HCT116 (cell line): ENCODE data around the gene RRM1. TPM values are rescaled to one million over a fixed set of nuclear protein-coding genes. Genes with fewer than 3 reads are reported as not detected.

ENCODE experiments used
- ATAC-seq: fragments of 200-7000 bp; cut with Tn5 transposase; 2 replicates; pipeline ENCODE4 v1.9.1; 2020; ENCODE audit warnings: mild to moderate bottlenecking, moderate library complexity
- BruUV-seq: library from RNA; stranded (reverse); fragments of 400-500 nt; replicated peaks from 2 replicates; lab custom pipeline; 2021; lab: Mats Ljungman, UMichigan
- CTCF ChIA-PET: fragments of 300-600 bp; sonication (Branson Sonifier 250); formaldehyde crosslinking; loops from one replicate; lab custom pipeline; 2021; ENCODE audit warnings: antibody characterized with exemption; lab: Charles Lee
- POLR2A ChIA-PET: fragments of 300-600, 350-600 bp; sonication (Branson Sonifier 250); formaldehyde crosslinking; loops from one replicate; lab custom pipeline; 2021; ENCODE audit warnings: antibody characterized with exemption; lab: Charles Lee
- RAD21 ChIA-PET, 2 experiments: fragments of 300-600 bp; sonication (Branson Sonifier 250); formaldehyde crosslinking; loops; one replicate each; lab custom pipeline; 2023; ENCODE audit warnings: low total read pairs in 2 of 2; ENCODE audit not compliant: uncharacterized antibody in 2 of 2, unreplicated experiment in 2 of 2, low non-redundant PET in 1 of 2; lab: Charles Lee
- DNase-seq: peaks from one replicate; pipeline ENCODE4 v3.0.0-alpha.2; 2010; ENCODE audit warnings: low read depth, low spot score
- H2AFZ ChIP-seq: fragments of 200-600 bp; shearing (Covaris generic), sonication (generic); 2 replicates; pipeline ENCODE4 v1.6.1; 2017; ENCODE audit warnings: low read depth, mixed run types, mixed read lengths, antibody characterized with exemption, low read length; ENCODE audit not compliant: poor library complexity, severe bottlenecking
- H3K27ac ChIP-seq: 2 replicates; pipeline ENCODE4 v1.5.1; 2012; ENCODE audit warnings: low read depth, low read length
- H3K27me3 ChIP-seq: fragments of 200-600 bp; sonication (generic); 2 replicates; pipeline ENCODE4 v1.6.1; 2016; ENCODE audit warnings: mixed run types, low read length, mixed read lengths; ENCODE audit not compliant: insufficient read depth
- H3K36me3 ChIP-seq, 2 experiments: fragments of 200-500 bp in 1 of 2; fragments of 200-600 bp in 1 of 2; sonication (Bioruptor generic) in 1 of 2; sonication (generic) in 1 of 2; 2 replicates each; pipeline versions ENCODE4 v1.5.1 to v1.6.1; 2014 to 2016; ENCODE audit warnings: low read length in 2 of 2, inconsistent platforms in 1 of 2, mixed read lengths in 1 of 2, mixed run types in 1 of 2; ENCODE audit not compliant: insufficient read depth in 2 of 2, control insufficient read depth in 1 of 2
- H3K4me1 ChIP-seq, 2 experiments: fragments of 200-600 bp in 1 of 2; sonication (generic) in 1 of 2; 2 replicates each; pipeline versions ENCODE4 v1.5.1 to v1.6.1; 2012 to 2017; ENCODE audit warnings: low read length in 2 of 2, inconsistent platforms in 1 of 2, mild to moderate bottlenecking in 1 of 2, mixed read lengths in 1 of 2, mixed run types in 1 of 2, moderate library complexity in 1 of 2; ENCODE audit not compliant: insufficient read depth in 2 of 2, control insufficient read depth in 1 of 2
- H3K4me2 ChIP-seq: fragments of 200-600 bp; sonication (generic); 2 replicates; pipeline ENCODE4 v1.6.1; 2017; ENCODE audit warnings: mixed run types, low read length, mixed read lengths
- H3K4me3 ChIP-seq, 2 experiments: fragments of 200-600 bp in 1 of 2; sonication (generic) in 1 of 2; replicated peaks in 1 of 2; 2 replicates each; pipeline ENCODE4 v1.5.1; 2011 to 2016; ENCODE audit warnings: low read length in 2 of 2, control low read depth in 1 of 2, low read depth in 1 of 2, mild to moderate bottlenecking in 1 of 2, mixed read lengths in 1 of 2, mixed run types in 1 of 2
- H3K79me2 ChIP-seq: fragments of 200-600 bp; sonication (generic); 2 replicates; pipeline ENCODE4 v1.6.1; 2017; ENCODE audit warnings: mild to moderate bottlenecking, mixed run types, low read length, moderate library complexity, mixed read lengths; ENCODE audit not compliant: insufficient read depth
- H3K9ac ChIP-seq: fragments of 200-600 bp; sonication (generic); 2 replicates; pipeline ENCODE4 v1.6.1; 2016; ENCODE audit warnings: low read length, mixed read lengths
- H3K9me2 ChIP-seq: fragments of 200-600 bp; sonication (generic), shearing (Covaris generic); 2 replicates; pipeline ENCODE4 v1.6.1; 2017; ENCODE audit warnings: mixed run types, mild to moderate bottlenecking, moderate library complexity; ENCODE audit not compliant: insufficient read depth
- H3K9me3 ChIP-seq, 2 experiments: fragments of 200-500 bp in 1 of 2; fragments of 200-600 bp in 1 of 2; sonication (Bioruptor generic) in 1 of 2; sonication (generic) in 1 of 2; 2 replicates each; pipeline ENCODE4 v1.6.1; 2014 to 2017; ENCODE audit warnings: low read length in 2 of 2, mixed read lengths in 2 of 2, inconsistent platforms in 1 of 2, low read depth in 1 of 2, mild to moderate bottlenecking in 1 of 2, mixed run types in 1 of 2, moderate library complexity in 1 of 2; ENCODE audit not compliant: control insufficient read depth in 1 of 2, insufficient read depth in 1 of 2
- H4K20me1 ChIP-seq: fragments of 200-600 bp; sonication (generic), shearing (Covaris generic); 2 replicates; pipeline ENCODE4 v1.6.1; 2017; ENCODE audit warnings: mixed run types, mild to moderate bottlenecking, moderate library complexity; ENCODE audit not compliant: insufficient read depth
- ATF3 ChIP-seq: IDR thresholded peaks from 2 replicates; pipeline ENCODE4 v1.6.1; 2012
- CBX3 ChIP-seq: IDR thresholded peaks from 2 replicates; pipeline ENCODE4 v1.6.1; 2012; ENCODE audit warnings: low read depth
- CEBPB ChIP-seq: IDR thresholded peaks from 2 replicates; pipeline ENCODE4 v1.6.1; 2012; ENCODE audit warnings: low read depth
- CTCF ChIP-seq, 3 experiments: fragments of 200-600 bp in 1 of 3; sonication (generic) in 1 of 3; IDR thresholded peaks in 2 of 3; conservative IDR thresholded peaks in 1 of 3; 2 replicates each; pipeline ENCODE4 v1.5.1; 2012 to 2017; ENCODE audit warnings: low read depth in 2 of 3, low read length in 2 of 3, antibody characterized with exemption in 1 of 3, borderline replicate concordance in 1 of 3, control low read depth in 1 of 3, mild to moderate bottlenecking in 1 of 3, mixed read lengths in 1 of 3, mixed run types in 1 of 3, moderate library complexity in 1 of 3; ENCODE audit not compliant: insufficient read depth in 1 of 3
- EZH2 ChIP-seq: fragments of 200-600 bp; sonication (generic); IDR thresholded peaks from 2 replicates; pipeline ENCODE4 v1.6.1; 2017; ENCODE audit warnings: antibody characterized with exemption, mixed run types
- EZH2phosphoT487 ChIP-seq: fragments of 200-600 bp; IDR thresholded peaks from 2 replicates; pipeline ENCODE4 v1.6.1; 2018; ENCODE audit warnings: antibody characterized with exemption, borderline replicate concordance
- FOSL1 ChIP-seq: IDR thresholded peaks from 2 replicates; pipeline ENCODE4 v1.6.1; 2012; ENCODE audit warnings: low read depth
- JUND ChIP-seq: IDR thresholded peaks from 2 replicates; pipeline ENCODE4 v1.6.1; 2012
- POLR2A ChIP-seq: IDR thresholded peaks from 2 replicates; pipeline ENCODE4 v1.7.0; 2011; ENCODE audit warnings: borderline replicate concordance; ENCODE audit not compliant: insufficient read depth, insufficient read length; ENCODE audit errors: extremely low read depth
- POLR2AphosphoS5 ChIP-seq: IDR thresholded peaks from 2 replicates; pipeline ENCODE4 v1.6.1; 2011; ENCODE audit warnings: mild to moderate bottlenecking, low read depth, low read length, moderate library complexity
- SIN3A ChIP-seq: IDR thresholded peaks from 2 replicates; pipeline ENCODE4 v1.6.1; 2012; ENCODE audit warnings: low read depth
- SP1 ChIP-seq: IDR thresholded peaks from 2 replicates; pipeline ENCODE4 v1.6.1; 2012; ENCODE audit warnings: low read depth
- SRF ChIP-seq: IDR thresholded peaks from 2 replicates; pipeline ENCODE4 v1.6.1; 2012; ENCODE audit warnings: low read depth
- TCF7L2 ChIP-seq: IDR thresholded peaks from 2 replicates; pipeline ENCODE4 v1.7.0; 2011; ENCODE audit warnings: borderline replicate concordance, inconsistent platforms; ENCODE audit not compliant: insufficient read depth, insufficient read length; ENCODE audit errors: extremely low read depth
- YY1 ChIP-seq: IDR thresholded peaks from 2 replicates; pipeline ENCODE4 v1.6.1; 2011; ENCODE audit warnings: low read length, low read depth, moderate library complexity, mild to moderate bottlenecking; ENCODE audit not compliant: insufficient replicate concordance; ENCODE audit errors: extremely low read depth
- ZFX ChIP-seq: fragments of 450-650 bp; IDR thresholded peaks from 2 replicates; pipeline ENCODE4 v1.6.1; 2017
- ZNF274 ChIP-seq: fragments of 200-500 bp; sonication (Bioruptor generic); IDR thresholded peaks from 2 replicates; pipeline ENCODE4 v1.6.1; 2014; ENCODE audit warnings: mild to moderate bottlenecking, low read depth, low read length, inconsistent platforms
- intact Hi-C: fragments of 100-400 bp; cut with micrococcal nuclease; formaldehyde crosslinking; loops from 2 replicates; pipeline ENCODE4 v1.10.0; 2022
- total RNA-seq: library from RNA; stranded (reverse); gene quantifications from one replicate; pipeline ENCODE4 v1.2.1, GENCODE V29; 2021; ENCODE audit not compliant: unreplicated experiment
- TF ChIP-seq, protein P1 (sequence below): IDR thresholded peaks from 2 replicates; pipeline ENCODE4 v1.6.1; 2012

Gene RRM1
- total RNA-seq, 1 experiment from 2014 or later, result 134 TPM

- TF ChIP-seq TCF7L2, result no peak
- no peak for TF ChIP-seq POLR2A
- no peak for TF ChIP-seq EZH2
- no peak for TF ChIP-seq EZH2phosphoT487
- no peak for TF ChIP-seq YY1
- no peak for TF ChIP-seq SP1
- no peak for TF ChIP-seq FOSL1
Observed at GRCh38 chr11:4048340-4048739, 46.3 kb upstream of the RRM1 start (continued).

GRCh38 chr11:4049006-4049405, 45.6 kb upstream of the RRM1 start:
- H2AFZ ChIP-seq, result no peak overlapping the region
- no peaks in the 10 kb centered on the region for H3K36me3 ChIP-seq
- H3K27ac ChIP-seq, result no peak overlapping the region
- POLR2A ChIA-PET, result interaction anchor here (0.6 kb wide), 1 partner anchor 36 kb away, joined by 3 read pairs; no protein-coding TSS in a partner anchor
- no peaks in the 10 kb centered on the region for H3K9me3 ChIP-seq
- H3K9ac ChIP-seq, result no peak overlapping the region
- H3K79me2 ChIP-seq, result no peaks in the 10 kb centered on the region
- DNase-seq (no peak), ATAC-seq (no peak)
- no peak for TF ChIP-seq EZH2phosphoT487
- TF ChIP-seq FOSL1, result no peak
- no peak for TF ChIP-seq SRF
- H3K27me3 ChIP-seq, result no peaks in the 10 kb centered on the region
- RAD21 ChIA-PET, result no interaction called here
- no peaks in the 10 kb centered on the region for H3K4me1 ChIP-seq
- no peak overlapping the region for H3K4me3 ChIP-seq
- no TSS peak for BruUV-seq
- H4K20me1 ChIP-seq, result no peaks in the 10 kb centered on the region
- CTCF ChIA-PET, result interaction anchor here (0.8 kb wide), 1 partner anchor 8 kb away, joined by 5 read pairs; no protein-coding TSS in a partner anchor
- H3K4me2 ChIP-seq, result no peak overlapping the region
- no peaks in the 10 kb centered on the region for H3K9me2 ChIP-seq
- intact Hi-C loops, result no loop called here

DNA sequence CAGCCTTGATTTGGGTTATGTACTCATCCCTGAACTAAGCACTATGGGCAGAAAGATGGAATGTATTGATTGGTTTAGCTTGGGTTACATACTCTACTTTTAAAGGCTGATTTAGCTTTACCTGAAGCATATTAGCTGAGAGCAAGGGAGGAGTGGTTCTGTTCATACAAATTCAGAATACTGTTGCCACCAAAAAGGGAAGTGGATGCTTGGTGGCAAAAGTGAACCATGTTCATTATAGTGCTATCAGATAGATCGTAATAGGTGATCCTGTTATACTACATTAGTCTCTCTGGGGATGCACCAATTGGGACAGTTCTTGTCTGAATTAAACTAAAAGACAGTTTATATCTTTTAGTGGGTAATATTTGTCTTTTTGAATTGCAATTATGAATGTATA, 44.5 kb upstream of the RRM1 start:
- Histone ChIP-seq H3K4me3 (no peak overlapping the region), H3K27me3 (no peaks in the 10 kb centered on the region), H3K9me2 (no peaks in the 10 kb centered on the region), H2AFZ (no peak overlapping the region), H3K9ac (no peak overlapping the region), H3K4me2 (no peak overlapping the region), H3K79me2 (no peaks in the 10 kb centered on the region), H3K9me3 (no peaks in the 10 kb centered on the region), H3K27ac (no peak overlapping the region), H3K36me3 (no peaks in the 10 kb centered on the region), H3K4me1 (no peaks in the 10 kb centered on the region), H4K20me1 (no peaks in the 10 kb centered on the region)
- ChIA-PET RAD21 (no interaction called here), CTCF (interaction anchor here (0.6 kb wide), 1 partner anchor 209 kb away, joined by 4 read pairs; the partner anchor contains the start of gene RHOG), POLR2A (no interaction called here)
- intact Hi-C loops, result no loop called here
- no TSS peak for BruUV-seq
- ATAC-seq, result no peak
- DNase-seq, result no peak
- no peak for TF ChIP-seq CBX3
- no peak for TF ChIP-seq FOSL1
- TF ChIP-seq POLR2AphosphoS5, result no peak
- TF ChIP-seq ZFX, result no peak
- TF ChIP-seq JUND, result no peak
- no peak for TF ChIP-seq CTCF (IDR thresholded peaks at IDR 0.05 in 2 of 3, conservative IDR thresholded peaks at IDR 0.05 in 1 of 3; ENCODE audit: borderline replicate concordance in 1 of 3, insufficient read depth in 1 of 3, low read depth in 2 of 3, low read length in 2 of 3)
- no peak for TF ChIP-seq SIN3A
- no peak for TF ChIP-seq SRF
- TF ChIP-seq YY1, result no peak
- no peak for TF ChIP-seq ATF3
- TF ChIP-seq ZNF274, result no peak
- no peak for TF ChIP-seq CEBPB
- no peak for TF ChIP-seq SP1
- no peak for TF ChIP-seq TCF7L2
- TF ChIP-seq EZH2, result no peak
- TF ChIP-seq, protein P1, sequence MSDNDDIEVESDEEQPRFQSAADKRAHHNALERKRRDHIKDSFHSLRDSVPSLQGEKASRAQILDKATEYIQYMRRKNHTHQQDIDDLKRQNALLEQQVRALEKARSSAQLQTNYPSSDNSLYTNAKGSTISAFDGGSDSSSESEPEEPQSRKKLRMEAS, result no peak
